OCI-LY1 (cell line): ENCODE measurements around the gene IQCN.
A peak's percentile ranks its signal among the peaks of the same experiment; 100 is the strongest.

Experiments
- H2AFZ ChIP-seq: fragments of 200-600 bp; sonication (generic), shearing (Covaris generic); 2 replicates; pipeline ENCODE4 v1.6.0; 2014; ENCODE audit warnings: antibody characterized with exemption, mild to moderate bottlenecking, low read length
- H3F3A ChIP-seq: fragments of 200-600 bp; sonication (generic), shearing (Covaris generic); 2 replicates; pipeline ENCODE4 v1.6.0; 2014; ENCODE audit warnings: mild to moderate bottlenecking, antibody characterized with exemption, low read length, moderate library complexity; ENCODE audit not compliant: insufficient read depth
- H3K27ac ChIP-seq: fragments of 200-600 bp; sonication (generic); 2 replicates; pipeline ENCODE4 v1.5.1; 2014; ENCODE audit warnings: low read length, mixed run types, mild to moderate bottlenecking, low read depth; ENCODE audit not compliant: poor library complexity, severe bottlenecking
- H3K27me3 ChIP-seq: fragments of 200-600 bp; sonication (generic); 2 replicates; pipeline ENCODE4 v1.6.0; 2014; ENCODE audit warnings: antibody characterized with exemption, mild to moderate bottlenecking, low read length, moderate library complexity; ENCODE audit not compliant: insufficient read depth
- H3K36me3 ChIP-seq: fragments of 200-600 bp; sonication (generic); 2 replicates; pipeline ENCODE4 v1.6.1; 2014; ENCODE audit warnings: mild to moderate bottlenecking, antibody characterized with exemption, low read length, moderate library complexity, mixed read lengths; ENCODE audit not compliant: insufficient read depth
- H3K4me1 ChIP-seq: fragments of 200-600 bp; sonication (generic); 2 replicates; pipeline ENCODE4 v1.5.1; 2014; ENCODE audit warnings: mild to moderate bottlenecking, low read length, moderate library complexity; ENCODE audit not compliant: insufficient read depth, severe bottlenecking
- H3K4me2 ChIP-seq: fragments of 200-600 bp; sonication (generic), shearing (Covaris generic); 2 replicates; pipeline ENCODE4 v1.6.1; 2014; ENCODE audit warnings: low read length
- H3K4me3 ChIP-seq: fragments of 200-600 bp; sonication (generic); 2 replicates; pipeline ENCODE4 v1.5.1; 2014; ENCODE audit warnings: low read length, low read depth, mild to moderate bottlenecking, mixed read lengths; ENCODE audit not compliant: poor library complexity, severe bottlenecking
- H3K79me2 ChIP-seq: fragments of 200-600 bp; shearing (Covaris generic); 2 replicates; pipeline ENCODE4 v1.6.1; 2016; ENCODE audit warnings: mixed run types, low read length, mixed read lengths; ENCODE audit not compliant: insufficient read depth
- H3K9ac ChIP-seq: fragments of 200-600 bp; sonication (generic), shearing (Covaris generic); 2 replicates; pipeline ENCODE4 v1.6.1; 2014; ENCODE audit warnings: mild to moderate bottlenecking, low read length, mixed read lengths
- H3K9me2 ChIP-seq: fragments of 200-600 bp; sonication (generic), shearing (Covaris generic); 2 replicates; pipeline ENCODE4 v1.6.1; 2014; ENCODE audit warnings: low read depth, mild to moderate bottlenecking, low read length, mixed read lengths
- H3K9me3 ChIP-seq: fragments of 200-600 bp; shearing (Covaris generic); 2 replicates; pipeline ENCODE4 v1.6.1; 2014; ENCODE audit warnings: low read length, mixed read lengths
- H4K20me1 ChIP-seq: fragments of 200-600 bp; sonication (generic), shearing (Covaris generic); 2 replicates; pipeline ENCODE4 v1.6.0; 2016; ENCODE audit warnings: mild to moderate bottlenecking, low read length; ENCODE audit not compliant: insufficient read depth
- CTCF ChIP-seq: fragments of 200-600 bp; sonication (generic), shearing (Covaris generic); IDR thresholded peaks from 2 replicates; pipeline ENCODE4 v1.5.1; 2017; ENCODE audit warnings: mild to moderate bottlenecking, antibody characterized with exemption, low read length, moderate library complexity, mixed read lengths
- EZH2 ChIP-seq: fragments of 200-600 bp; sonication (generic), shearing (Covaris generic); IDR thresholded peaks from 2 replicates; pipeline ENCODE4 v1.8.0; 2017; ENCODE audit warnings: borderline replicate concordance, mixed run types, mild to moderate bottlenecking, antibody characterized with exemption, low read length, moderate library complexity, mixed read lengths

The IQCN gene

DNA sequence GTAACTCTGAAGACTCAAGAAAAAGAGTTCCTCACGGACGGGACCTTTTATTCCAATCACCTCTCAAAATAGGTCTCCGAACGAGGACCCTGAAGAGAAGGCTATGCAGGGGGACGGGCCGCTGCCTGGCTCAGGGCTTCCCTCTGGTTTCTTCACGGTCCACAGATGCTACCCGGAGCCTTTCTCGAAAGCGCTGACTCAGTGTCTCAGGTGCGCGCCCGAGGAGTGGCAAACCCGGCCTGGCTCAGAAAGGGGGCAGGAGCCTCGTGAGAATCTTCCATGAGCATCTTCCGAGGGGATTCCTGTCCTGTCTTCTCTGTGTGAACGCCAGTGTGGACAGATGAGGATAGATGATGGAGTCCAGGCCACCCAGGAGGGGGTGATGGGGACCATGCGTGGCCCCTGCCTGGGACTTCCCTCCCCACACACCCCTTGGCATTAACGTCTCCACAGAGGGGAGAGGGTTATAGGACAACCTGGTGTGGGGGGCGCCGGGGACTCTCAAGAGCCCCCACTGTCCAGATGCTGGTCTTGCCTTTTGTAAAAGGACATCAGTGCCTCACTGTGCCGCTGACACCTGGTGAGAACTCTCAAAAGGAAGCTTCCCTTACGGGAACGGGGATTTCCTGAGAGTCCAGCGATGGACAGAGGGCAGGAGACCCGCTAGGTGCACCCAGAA, 32.1 kb upstream of the IQCN start:
- no peaks in the 10 kb centered on the region for H3F3A ChIP-seq
- peak overlapping the region; percentile 4; the same call in 1 of the 2 replicates for H3K9ac ChIP-seq
- peak overlapping the region; percentile 3 for H3K4me3 ChIP-seq
- H3K4me1 ChIP-seq = peaks cover 49% of the 10 kb centered on the region
- H3K9me2 ChIP-seq = no peaks in the 10 kb centered on the region
- peak overlapping the region; percentile 79 for H3K27ac ChIP-seq
- no peaks in the 10 kb centered on the region for H3K79me2 ChIP-seq
- H3K27me3 ChIP-seq = no peaks in the 10 kb centered on the region; the same call in 1 of the 2 replicates
- peaks cover 28% of the 10 kb centered on the region for H3K36me3 ChIP-seq
- H4K20me1 ChIP-seq = no peaks in the 10 kb centered on the region
- no peak overlapping the region for H2AFZ ChIP-seq
- TF ChIP-seq CTCF (no peak), EZH2 (no peak)
- no peaks in the 10 kb centered on the region for H3K9me3 ChIP-seq
- H3K4me2 ChIP-seq = peak overlapping the region; percentile 49; the same call in 1 of the 2 replicates

DNA sequence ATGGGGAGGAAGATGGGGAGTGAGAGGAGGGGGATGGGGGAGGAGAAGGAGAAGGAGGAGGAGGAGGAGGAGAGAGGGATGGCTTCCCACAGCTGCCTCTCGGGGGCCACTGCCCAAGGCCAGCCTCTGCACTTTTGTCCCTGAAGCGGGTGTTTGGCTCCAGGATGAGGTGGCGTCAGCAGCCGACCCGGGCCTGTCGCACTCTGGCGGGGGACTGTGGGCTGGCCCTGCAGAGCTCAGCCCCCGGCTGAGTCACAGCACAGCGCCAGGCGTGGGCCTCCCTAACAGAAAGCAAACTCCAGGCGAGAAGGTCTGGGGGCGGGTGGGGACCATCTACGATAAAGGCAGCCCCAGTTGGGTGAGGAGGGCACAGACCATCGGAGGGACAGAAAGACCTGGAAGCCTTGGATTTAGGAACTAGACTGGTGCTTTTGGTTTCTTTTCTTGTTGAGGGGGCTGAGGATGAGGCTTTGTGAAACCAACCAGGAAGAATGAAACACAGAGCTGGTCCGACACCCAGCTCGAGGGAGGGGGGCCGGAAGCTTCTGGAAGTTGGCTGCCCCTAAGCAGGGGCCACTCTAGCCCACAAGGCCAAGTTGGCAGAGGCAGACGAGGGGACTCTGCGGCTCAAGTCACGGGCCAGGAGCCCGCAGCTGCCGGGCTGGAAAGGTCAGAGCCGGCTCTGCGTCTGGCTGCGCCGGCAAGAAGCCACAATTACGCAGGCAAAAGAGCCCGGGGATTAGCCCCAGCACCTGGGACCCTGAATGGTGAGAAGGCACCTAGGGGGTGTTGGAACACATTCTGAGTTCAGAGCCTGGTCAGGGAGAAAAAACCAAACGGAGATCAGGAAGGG, 30.4 kb upstream of the IQCN start:
- H4K20me1 ChIP-seq = no peaks in the 10 kb centered on the region
- H3K36me3 ChIP-seq = peaks cover 19% of the 10 kb centered on the region
- TF ChIP-seq CTCF (no peak), EZH2 (no peak)
- peak overlapping the region; percentile 38 for H3K9ac ChIP-seq
- H3K9me3 ChIP-seq = no peaks in the 10 kb centered on the region
- peak overlapping the region; percentile 79 for H3K27ac ChIP-seq
- H3K4me1 ChIP-seq = peaks cover 49% of the 10 kb centered on the region
- H3F3A ChIP-seq = no peaks in the 10 kb centered on the region
- H3K9me2 ChIP-seq = no peaks in the 10 kb centered on the region
- H2AFZ ChIP-seq = no peak overlapping the region
- H3K27me3 ChIP-seq = no peaks in the 10 kb centered on the region; the same call in 1 of the 2 replicates
- no peaks in the 10 kb centered on the region for H3K79me2 ChIP-seq
- H3K4me3 ChIP-seq = peak overlapping the region; percentile 32
- H3K4me2 ChIP-seq = peak overlapping the region; percentile 54

GRCh38 chr19:18304208-18304457, 29.9 kb upstream of the IQCN start:
- TF ChIP-seq CTCF = no peak
- TF ChIP-seq EZH2 = no peak
- peaks cover 3% of the 10 kb centered on the region; the same call in 1 of the 2 replicates for H3K27me3 ChIP-seq
- peak overlapping the region; percentile 32 for H3K4me3 ChIP-seq
- H3K4me2 ChIP-seq = peak overlapping the region; percentile 54
- no peaks in the 10 kb centered on the region for H4K20me1 ChIP-seq
- H3K9me2 ChIP-seq = no peaks in the 10 kb centered on the region
- no peaks in the 10 kb centered on the region for H3K9me3 ChIP-seq
- H3K27ac ChIP-seq = peak overlapping the region; percentile 79
- no peak overlapping the region for H2AFZ ChIP-seq
- H3K79me2 ChIP-seq = no peaks in the 10 kb centered on the region
- H3F3A ChIP-seq = no peaks in the 10 kb centered on the region
- H3K4me1 ChIP-seq = peaks cover 49% of the 10 kb centered on the region
- H3K9ac ChIP-seq = peak overlapping the region; percentile 38; the same call in 1 of the 2 replicates
- peaks cover 13% of the 10 kb centered on the region for H3K36me3 ChIP-seq
